Measurements from ENCODE around the gene P2RY2. TPM values are rescaled to one million over a fixed set of nuclear protein-coding genes. Genes with fewer than 3 reads are reported as not detected.
A peak's percentile ranks its signal among the peaks of the same experiment; 100 is the strongest.
"Not testable (repeated sequence)": the region's sequence is repeated elsewhere in the genome, so short reads cannot be mapped to it uniquely, and the experiment has no call there.

The P2RY2 gene
- total RNA-seq, 1 experiment from 2014 or later, result 22.5 TPM

GRCh38 chr11:73270016-73270854, 52.2 kb downstream of the P2RY2 start:
- H3K79me2 ChIP-seq (ENCODE audit: low read depth), result peaks cover 31% of the 10 kb centered on the region
- H3K4me3 ChIP-seq, result peak overlapping the region; percentile 24; the same call in 1 of the 2 replicates
- intact Hi-C loops (cut with micrococcal nuclease; ENCODE audit: unreplicated experiment), result no loop called here
- ChIA-PET POLR2A (ENCODE audit: unreplicated experiment) (interaction anchor here (0.5 to 0.7 kb wide), 3 partner anchors 13 to 509 kb away, joined by 3 to 10 read pairs (median 9); no protein-coding TSS in a partner anchor), CTCF (interaction anchor here (0.5 to 1.2 kb wide), 3 partner anchors 12 to 26 kb away, joined by 3 to 4 read pairs (median 4); no protein-coding TSS in a partner anchor)
- peaks cover 45% of the 10 kb centered on the region for H3F3A ChIP-seq (ENCODE audit: insufficient read depth, low read depth)
- H3K9me2 ChIP-seq (ENCODE audit: insufficient read depth), result no peaks in the 10 kb centered on the region
- no TSS peak for BruUV-seq (replicated peaks)
- H3K9me3 ChIP-seq (ENCODE audit: insufficient read depth, low read depth), result no peaks in the 10 kb centered on the region
- no peak for TF ChIP-seq EZH2 (IDR thresholded peaks at IDR 0.05; ENCODE audit: low read depth)
- no peak for DNase-seq
- H3K36me3 ChIP-seq (ENCODE audit: low read depth), result peaks cover 5% of the 10 kb centered on the region; the same call in 1 of the 2 replicates
- H4K20me1 ChIP-seq (ENCODE audit: insufficient read depth), result no peaks in the 10 kb centered on the region
- H3K4me1 ChIP-seq (replicated peaks; ENCODE audit: insufficient read depth), result peaks cover 71% of the 10 kb centered on the region
- H2AFZ ChIP-seq, result no peak overlapping the region
- H3K27ac ChIP-seq, result peak overlapping the region; percentile 85
- H3K27me3 ChIP-seq (ENCODE audit: insufficient read depth, low read depth), result no peaks in the 10 kb centered on the region
- H3K4me2 ChIP-seq, result peak overlapping the region; percentile 85

- TF ChIP-seq, protein P1, sequence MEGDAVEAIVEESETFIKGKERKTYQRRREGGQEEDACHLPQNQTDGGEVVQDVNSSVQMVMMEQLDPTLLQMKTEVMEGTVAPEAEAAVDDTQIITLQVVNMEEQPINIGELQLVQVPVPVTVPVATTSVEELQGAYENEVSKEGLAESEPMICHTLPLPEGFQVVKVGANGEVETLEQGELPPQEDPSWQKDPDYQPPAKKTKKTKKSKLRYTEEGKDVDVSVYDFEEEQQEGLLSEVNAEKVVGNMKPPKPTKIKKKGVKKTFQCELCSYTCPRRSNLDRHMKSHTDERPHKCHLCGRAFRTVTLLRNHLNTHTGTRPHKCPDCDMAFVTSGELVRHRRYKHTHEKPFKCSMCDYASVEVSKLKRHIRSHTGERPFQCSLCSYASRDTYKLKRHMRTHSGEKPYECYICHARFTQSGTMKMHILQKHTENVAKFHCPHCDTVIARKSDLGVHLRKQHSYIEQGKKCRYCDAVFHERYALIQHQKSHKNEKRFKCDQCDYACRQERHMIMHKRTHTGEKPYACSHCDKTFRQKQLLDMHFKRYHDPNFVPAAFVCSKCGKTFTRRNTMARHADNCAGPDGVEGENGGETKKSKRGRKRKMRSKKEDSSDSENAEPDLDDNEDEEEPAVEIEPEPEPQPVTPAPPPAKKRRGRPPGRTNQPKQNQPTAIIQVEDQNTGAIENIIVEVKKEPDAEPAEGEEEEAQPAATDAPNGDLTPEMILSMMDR (conservative IDR thresholded peaks at IDR 0.05), result no peak
- no peak for TF ChIP-seq EZH2 (IDR thresholded peaks at IDR 0.05; ENCODE audit: low read depth)
- Histone ChIP-seq H3F3A (ENCODE audit: insufficient read depth, low read depth) (peaks cover 45% of the 10 kb centered on the region), H3K27ac (peak overlapping the region; percentile 85), H3K4me1 (replicated peaks; ENCODE audit: insufficient read depth) (peaks cover 78% of the 10 kb centered on the region), H2AFZ (no peak overlapping the region), H3K9me2 (ENCODE audit: insufficient read depth) (no peaks in the 10 kb centered on the region), H3K9me3 (ENCODE audit: insufficient read depth, low read depth) (no peaks in the 10 kb centered on the region), H3K79me2 (ENCODE audit: low read depth) (peaks cover 38% of the 10 kb centered on the region), H3K4me3 (no peak overlapping the region), H3K4me2 (peak overlapping the region; percentile 85), H3K36me3 (ENCODE audit: low read depth) (peaks cover 8% of the 10 kb centered on the region; the same call in 1 of the 2 replicates), H4K20me1 (ENCODE audit: insufficient read depth) (no peaks in the 10 kb centered on the region), H3K27me3 (ENCODE audit: insufficient read depth, low read depth) (no peaks in the 10 kb centered on the region)
- CTCF ChIA-PET, result interaction anchor here (1.2 kb wide), 1 partner anchor 13 kb away, joined by 4 read pairs; no protein-coding TSS in a partner anchor
- intact Hi-C loops (cut with micrococcal nuclease; ENCODE audit: unreplicated experiment), result no loop called here
- POLR2A ChIA-PET (ENCODE audit: unreplicated experiment), result no interaction called here
- BruUV-seq (replicated peaks), result no TSS peak
- DNase-seq, result no peak
Measured at GRCh38 chr11:73270855-73271477, 52.9 kb downstream of the P2RY2 start.

- ChIA-PET POLR2A (ENCODE audit: unreplicated experiment) (interaction anchor here (1.1 to 1.7 kb wide), 2 partner anchors 14 to 18 kb away, joined by 8 read pairs; no protein-coding TSS in a partner anchor), CTCF (interaction anchor here (0.5 to 1.8 kb wide), 4 partner anchors 17 to 86 kb away, joined by 3 to 7 read pairs (median 4); no protein-coding TSS in a partner anchor)
- Histone ChIP-seq H3F3A (ENCODE audit: insufficient read depth, low read depth) (peaks cover 45% of the 10 kb centered on the region), H3K27ac (peak overlapping the region; percentile 85), H3K36me3 (ENCODE audit: low read depth) (peaks cover 13% of the 10 kb centered on the region; the same call in 1 of the 2 replicates), H3K79me2 (ENCODE audit: low read depth) (peaks cover 43% of the 10 kb centered on the region), H3K4me2 (peak overlapping the region; percentile 85), H3K4me3 (peak overlapping the region; percentile 80; the same call in 1 of the 2 replicates), H3K4me1 (replicated peaks; ENCODE audit: insufficient read depth) (peaks cover 79% of the 10 kb centered on the region)
- H3K9me2 ChIP-seq (ENCODE audit: insufficient read depth); DNase-seq; H3K27me3 ChIP-seq (ENCODE audit: insufficient read depth, low read depth); H4K20me1 ChIP-seq (ENCODE audit: insufficient read depth); H2AFZ ChIP-seq; H3K9me3 ChIP-seq (ENCODE audit: insufficient read depth, low read depth); intact Hi-C loops (cut with micrococcal nuclease; ENCODE audit: unreplicated experiment): not testable (repeated sequence)
- TSS peak; percentile 79 for BruUV-seq (replicated peaks)
Measured at GRCh38 chr11:73271478-73271865, 53.4 kb downstream of the P2RY2 start.

All from PC-9 (cell line).